K562 (cell line): ENCODE data around the gene CCDC183. TPM values are rescaled to one million over a fixed set of nuclear protein-coding genes. Genes with fewer than 3 reads are reported as not detected.

Source experiments
- BDP1 ChIP-seq: IDR thresholded peaks from 3 replicates; pipeline ENCODE4 v1.6.1; 2011; ENCODE audit not compliant: insufficient read length, insufficient read depth
- GTF3C2 ChIP-seq: IDR thresholded peaks from 3 replicates; pipeline ENCODE4 v1.6.1; 2011; ENCODE audit warnings: borderline replicate concordance, mild to moderate bottlenecking, moderate library complexity; ENCODE audit not compliant: insufficient read length; ENCODE audit errors: extremely low read depth
- HMG20B ChIP-seq: fragments of 250-450 bp; sonication (Bioruptor Pico); IDR thresholded peaks from 2 replicates; pipeline ENCODE4 v1.5.0; 2021; ENCODE audit warnings: mild to moderate bottlenecking
- MGA ChIP-seq: fragments of 450-650 bp; IDR thresholded peaks from 2 replicates; pipeline ENCODE4 v1.6.1; 2016; ENCODE audit warnings: mild to moderate bottlenecking, moderate library complexity
- MYBL2 ChIP-seq, 2 experiments: fragments of 450-650 bp in 1 of 2; sonication (generic) in 1 of 2; formaldehyde crosslinking in 1 of 2; IDR thresholded peaks; 2 replicates each; pipeline versions ENCODE4 v1.6.1 to v1.8.1; 2017 to 2022; ENCODE audit warnings: borderline replicate concordance in 1 of 2, inconsistent platforms in 1 of 2, low read depth in 1 of 2, mild to moderate bottlenecking in 1 of 2, missing genetic modification reagents in 1 of 2, moderate library complexity in 1 of 2
- POLR2AphosphoS2 ChIP-seq: IDR thresholded peaks from 2 replicates; pipeline ENCODE4 v1.6.1; 2012; ENCODE audit warnings: low read length, improper control_type of control experiment
- RBM22 ChIP-seq: fragments of 200-400 bp; formaldehyde crosslinking; IDR thresholded peaks from 2 replicates; pipeline ENCODE4 v1.6.1; 2018; ENCODE audit warnings: low read length, low read depth; ENCODE audit not compliant: poor library complexity, severe bottlenecking
- RFX7 ChIP-seq: fragments of 250-450 bp; sonication (Bioruptor Pico); IDR thresholded peaks from 2 replicates; pipeline ENCODE4 v1.5.1; 2021; ENCODE audit warnings: mild to moderate bottlenecking
- SPI1 ChIP-seq: IDR thresholded peaks from 2 replicates; pipeline ENCODE4 v1.6.1; 2011; ENCODE audit warnings: low read depth, low read length, control low read depth, borderline replicate concordance
- ZNF277 ChIP-seq: fragments of 250-450 bp; sonication (Bioruptor Pico); IDR thresholded peaks from 2 replicates; pipeline ENCODE4 v1.8.0; 2022; ENCODE audit warnings: inconsistent platforms, mild to moderate bottlenecking, moderate library complexity, borderline replicate concordance
- polyA plus RNA-seq, 8 experiments: library from polyadenylated mRNA; depleted of rRNA in 4 of 8; stranded (reverse) in 5 of 8; unstranded in 3 of 8; fragments of >200 nt; fragmentation: Nextera tagmentation in 2 of 8; fragmentation: Illumina TruSeq in 1 of 8; extraction: Ambion mirVana in 2 of 8; extraction: Trizol in 1 of 8; gene quantifications; 2 replicates each; pipeline versions ENCODE4 v1.2.1 to v1.2.3, GENCODE V29; 2011 to 2014; ENCODE audit warnings: inconsistent platforms in 1 of 8, missing spikeins in 1 of 8
- total RNA-seq, 7 experiments: library from RNA; depleted of rRNA in 6 of 7; stranded (reverse); fragments of >200 nt in 6 of 7; fragmentation: Illumina TruSeq in 2 of 7; extraction: Trizol in 2 of 7; gene quantifications; 2 replicates each; pipeline versions ENCODE4 v1.2.1 to v1.2.3, GENCODE V29; 2011 to 2021; ENCODE audit warnings: low replicate concordance in 1 of 7

CCDC183 gene
- total and polyA plus RNA-seq, 9 of the 15 experiments (the other 6 are each of a cell fraction or from before 2014, with no cell fraction given) = 0.21 to 0.60 (median 0.29) TPM; not detected in 4

- TF ChIP-seq MGA = no peak; the same call in 1 of the 2 replicates
- TF ChIP-seq BDP1 = no peak
- no peak for TF ChIP-seq GTF3C2
- no peak for TF ChIP-seq RBM22
- no peak for TF ChIP-seq SPI1
- TF ChIP-seq MYBL2 (IDR thresholded peaks at IDR 0.05; ENCODE audit: low read depth) = no peak
- no peak for TF ChIP-seq MYBL2 (CRISPR knock-in tag; IDR thresholded peaks at IDR 0.05; ENCODE audit: borderline replicate concordance)
- TF ChIP-seq HMG20B (CRISPR knock-in tag) = no peak
- no peak for TF ChIP-seq ZNF277 (CRISPR knock-in tag)
- TF ChIP-seq POLR2AphosphoS2 = no peak
- no peak for TF ChIP-seq RFX7 (CRISPR knock-in tag)
Observed at GRCh38 chr9:136790640-136791515, 5.3 kb upstream of the CCDC183 start, which contains the start of gene TMEM141 (continued).
